ELF-1 (cell line): ENCODE results near the gene PTPN14.
A peak's percentile ranks its signal among the peaks of the same experiment; 100 is the strongest.

ENCODE experiments used
- DNase-seq: peaks from one replicate; pipeline ENCODE4 v3.0.0-alpha.2; 2016; ENCODE audit warnings: low read depth, low spot score

The PTPN14 gene

DNA sequence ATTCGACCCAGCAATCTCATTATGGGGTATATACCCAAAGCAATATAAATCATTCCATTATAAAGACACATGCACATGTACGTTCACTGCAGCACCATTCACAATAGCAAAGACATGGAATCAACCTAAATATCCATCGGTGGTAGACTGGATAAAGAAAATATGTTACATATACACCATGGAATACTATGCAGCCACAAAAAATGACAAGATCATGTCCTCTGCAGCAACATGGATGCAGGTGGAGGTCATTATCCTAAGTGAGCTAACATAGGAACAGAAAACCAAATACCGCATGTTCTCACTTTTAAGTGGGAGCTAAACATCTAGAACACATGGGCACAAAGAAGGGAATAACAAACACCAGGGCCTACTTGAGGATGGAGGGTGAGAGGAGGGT is 115.5 kb downstream of the PTPN14 start:
- no peak for DNase-seq

DNA sequence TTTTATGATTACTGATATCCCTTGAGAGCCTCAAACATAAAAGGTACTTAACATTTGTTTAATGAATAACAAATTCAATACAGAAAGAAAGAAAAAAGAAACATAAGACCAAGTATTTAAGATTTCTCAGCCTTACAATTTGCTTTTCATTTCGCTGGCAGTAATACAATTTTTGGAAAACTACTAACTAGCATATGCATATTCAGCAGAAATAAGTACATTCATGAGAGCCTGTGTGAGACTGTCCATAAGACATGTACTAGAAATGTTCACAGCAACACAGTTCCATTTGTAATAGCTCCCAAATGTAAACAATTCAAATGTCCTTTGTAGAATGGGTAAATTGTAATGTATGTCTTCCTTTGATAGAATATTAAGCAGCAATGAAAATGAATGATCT is 119.2 kb downstream of the PTPN14 start:
- DNase-seq: no peak

GRCh38 chr1:214429951-214430770 is 121.2 kb downstream of the PTPN14 start:
- peak; percentile 30 for DNase-seq

GRCh38 chr1:214427871-214428277 is 123.5 kb downstream of the PTPN14 start:
- no peak for DNase-seq

- no peak for DNase-seq
These were observed 125.0 kb downstream of the PTPN14 start for GRCh38 chr1:214426426-214426812.

- no peak for DNase-seq
These were observed 125.5 kb downstream of the PTPN14 start for GRCh38 chr1:214425716-214426425.

DNA sequence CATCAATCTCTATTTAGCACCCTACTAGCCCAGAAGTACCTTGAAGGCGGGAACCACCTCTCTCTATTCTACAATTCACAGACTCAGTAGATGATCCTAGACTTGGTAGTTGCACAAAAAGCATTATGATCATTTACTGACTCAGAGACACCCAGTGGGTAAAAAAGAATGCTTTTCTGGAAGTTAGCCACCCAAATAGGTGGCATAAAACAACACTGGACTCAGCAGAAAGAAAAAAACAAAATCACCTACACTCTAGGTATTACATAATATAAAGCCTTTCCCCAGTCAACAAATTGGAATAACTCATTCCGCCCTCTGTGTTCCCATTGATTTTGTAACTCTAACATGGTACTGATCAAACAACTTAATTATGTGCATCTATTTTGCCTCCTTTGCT is 126.3 kb downstream of the PTPN14 start:
- DNase-seq: no peak

- DNase-seq: no peak
These were observed 128.4 kb downstream of the PTPN14 start for GRCh38 chr1:214423045-214423444.

DNA sequence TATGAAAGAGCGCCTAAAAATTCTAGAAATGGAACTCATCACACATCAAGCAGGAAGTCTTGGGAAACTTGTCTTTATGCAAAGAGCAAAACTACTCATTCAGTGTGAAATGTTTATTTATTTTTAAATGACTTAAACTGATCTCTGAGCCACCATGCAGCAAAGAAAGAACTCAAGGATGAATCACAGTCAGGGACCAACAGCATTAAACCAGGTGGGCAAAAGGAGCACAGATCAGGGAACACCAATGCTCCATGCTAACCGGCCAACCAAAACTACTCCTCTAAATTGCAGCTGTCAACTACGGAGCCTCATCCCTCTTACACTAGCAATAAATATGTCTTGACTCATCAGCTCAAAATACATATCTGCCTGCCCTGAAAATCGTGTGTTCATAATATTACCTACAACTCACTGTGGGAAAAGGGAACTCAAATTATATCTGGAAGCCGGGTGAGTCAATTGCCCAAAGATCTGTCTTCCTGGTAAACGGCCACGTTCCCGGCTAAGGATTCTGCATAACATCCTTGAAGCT is 129.2 kb downstream of the PTPN14 start:
- no peak for DNase-seq

GRCh38 chr1:214420833-214421232 is 130.6 kb downstream of the PTPN14 start:
- DNase-seq: no peak

- DNase-seq: no peak
These were observed 131.1 kb downstream of the PTPN14 start for GRCh38 chr1:214420341-214420740.

DNA sequence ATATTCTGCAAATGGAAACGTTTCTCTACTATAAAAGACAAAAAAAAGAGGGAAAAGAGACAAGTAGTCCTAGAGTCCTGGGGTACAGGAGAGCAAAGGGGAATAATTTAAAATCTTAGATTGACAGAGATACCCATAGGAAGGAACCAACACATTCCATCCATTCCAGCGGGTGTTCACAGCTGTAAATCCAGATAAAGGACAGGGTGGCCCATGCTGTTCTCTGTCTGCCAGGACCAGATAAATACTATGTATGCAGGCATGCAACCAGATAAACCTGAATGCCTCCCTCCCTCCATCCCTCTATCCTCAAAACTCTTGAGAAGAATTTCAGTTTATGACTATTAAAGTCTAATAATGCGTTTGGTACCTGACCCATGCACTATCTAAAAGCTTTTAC is 131.8 kb downstream of the PTPN14 start:
- peak; percentile 51 for DNase-seq

- DNase-seq: no peak
These were observed 133.0 kb downstream of the PTPN14 start for GRCh38 chr1:214418391-214418790.

DNA sequence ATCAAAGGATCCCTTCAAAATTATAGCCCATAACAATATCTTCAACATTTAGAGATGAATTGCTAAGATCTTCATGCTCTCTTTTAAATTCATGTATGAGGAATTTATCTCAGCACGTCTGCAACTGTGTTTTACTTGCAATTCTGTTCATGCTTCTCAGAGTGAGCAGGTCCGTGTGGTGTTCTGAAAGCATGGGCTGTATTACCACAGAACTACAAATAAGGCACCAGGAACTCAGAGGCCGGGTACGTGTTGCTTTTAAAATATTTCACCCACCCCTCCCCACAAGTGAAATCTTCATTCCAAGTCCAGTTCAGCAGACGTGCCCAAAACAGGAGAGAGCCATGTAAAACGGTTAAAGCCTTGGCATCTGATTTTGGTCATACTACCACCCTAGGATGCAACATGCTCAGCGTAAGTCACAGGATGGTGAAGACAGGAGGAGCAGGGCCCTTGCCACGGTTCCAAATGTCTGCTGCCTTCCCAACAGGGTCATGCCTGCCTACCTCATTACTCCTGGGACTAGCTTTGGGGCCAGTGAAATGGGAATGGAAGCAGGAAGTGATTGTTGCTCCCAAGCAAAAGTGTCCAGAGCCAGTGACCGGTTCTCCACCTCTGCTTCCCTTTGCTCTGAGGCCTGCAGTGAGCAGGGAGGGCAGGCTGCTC is 133.7 kb downstream of the PTPN14 start:
- no peak for DNase-seq

DNA sequence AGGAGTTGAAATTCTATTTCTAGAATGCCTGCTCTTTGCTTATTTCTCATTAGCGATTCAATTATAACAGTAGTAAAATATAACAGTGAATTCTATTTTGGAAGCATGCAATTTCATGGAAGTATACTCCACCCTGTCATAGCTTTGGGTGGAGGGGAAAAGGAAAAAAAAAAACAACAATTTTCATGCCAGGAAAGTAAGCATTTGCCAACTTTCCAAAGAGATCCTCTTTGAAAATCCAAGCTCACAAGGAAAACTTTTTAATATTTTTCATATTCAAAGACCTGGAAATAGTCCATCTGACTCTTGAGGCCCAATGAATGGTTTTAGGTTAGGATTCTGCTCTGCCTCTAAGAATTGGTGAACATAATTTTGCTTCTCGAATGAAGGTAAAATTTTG is 134.5 kb downstream of the PTPN14 start:
- DNase-seq: no peak

DNA sequence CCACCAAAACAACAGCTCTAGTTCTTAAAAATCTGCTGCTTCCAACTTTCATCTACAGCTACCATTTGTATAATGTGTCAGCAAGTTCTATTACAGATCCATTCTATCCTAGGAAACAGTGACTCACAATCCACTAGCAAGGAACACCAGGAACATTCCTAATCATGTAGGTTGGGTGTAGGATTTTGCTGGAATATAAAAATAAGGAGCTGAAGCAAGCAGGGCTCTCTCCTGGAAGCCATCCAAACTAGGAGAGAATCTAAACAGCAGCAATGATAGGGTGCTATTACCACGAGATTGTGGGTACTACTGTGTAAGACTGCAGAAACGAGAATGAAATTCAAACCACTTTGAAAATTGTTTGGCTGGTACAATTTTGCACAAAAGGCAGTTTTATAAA is 135.0 kb downstream of the PTPN14 start:
- DNase-seq: no peak

DNA sequence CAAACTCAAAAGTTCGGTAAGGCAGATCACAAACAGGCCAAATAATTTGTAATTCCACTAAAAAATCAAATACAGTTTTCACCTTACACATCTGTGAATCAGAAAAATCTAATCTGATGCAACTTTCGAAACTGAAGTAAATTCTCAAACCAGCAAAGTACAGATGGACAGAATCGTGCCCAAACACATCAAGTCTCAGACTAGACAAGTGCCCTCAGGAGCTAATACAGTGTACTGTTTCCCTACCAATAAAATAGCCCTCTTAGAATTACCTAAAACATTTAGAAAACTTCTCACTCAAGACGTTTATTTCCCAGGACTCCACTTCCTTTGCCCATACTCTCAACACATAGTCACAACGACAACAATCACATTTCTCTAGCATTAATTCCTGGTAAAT is 136.3 kb downstream of the PTPN14 start:
- no peak for DNase-seq

DNA sequence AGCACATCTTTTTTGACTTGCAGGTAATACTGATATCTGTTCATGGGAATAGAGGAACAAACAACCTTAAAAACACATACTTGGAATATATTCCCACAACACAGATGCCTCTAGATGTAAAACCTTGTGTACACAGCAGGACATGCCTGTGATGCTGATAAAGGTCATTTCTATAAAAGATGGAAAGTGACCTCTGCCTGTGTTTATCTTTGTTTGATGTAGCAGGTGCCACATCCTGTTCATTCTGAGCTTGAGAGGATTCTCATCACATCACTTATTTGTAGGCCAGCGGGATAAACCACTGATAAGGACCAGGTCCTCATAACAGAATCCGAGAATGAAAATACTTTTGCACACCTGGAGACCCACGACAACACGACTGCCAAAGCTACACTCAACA is 136.7 kb downstream of the PTPN14 start:
- no peak for DNase-seq

- DNase-seq: no peak
These were observed 138.1 kb downstream of the PTPN14 start for GRCh38 chr1:214413315-214413714.

DNA sequence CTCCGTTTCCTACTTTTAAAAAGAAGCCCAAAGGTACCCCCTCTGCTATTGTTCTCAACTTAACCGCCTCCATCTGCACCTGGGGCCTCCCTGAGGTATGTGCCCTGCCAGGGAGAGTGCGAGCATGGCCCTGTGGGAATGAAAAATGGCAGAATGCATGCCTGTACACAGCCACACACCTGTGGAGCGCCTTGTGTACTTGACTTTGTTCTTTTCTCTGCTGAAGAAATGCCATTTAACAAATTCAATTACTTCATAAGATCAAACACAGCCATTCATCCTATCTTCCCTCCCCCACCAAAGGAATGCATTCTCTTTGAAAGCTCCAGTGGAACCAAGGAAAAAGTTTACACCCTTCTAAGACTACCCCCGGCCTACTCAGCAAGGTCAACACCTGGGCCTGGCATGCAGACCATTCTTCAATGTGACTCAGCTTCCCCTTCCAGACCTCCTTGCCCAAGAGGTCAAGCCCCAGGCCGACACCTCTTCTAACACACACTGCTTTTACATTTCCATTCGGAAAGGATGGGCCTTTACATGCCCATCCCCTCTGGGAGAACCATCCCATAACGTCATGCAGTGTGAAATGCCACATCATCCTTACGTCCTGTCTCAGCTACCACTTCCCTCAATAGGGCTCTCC is 146.7 kb downstream of the PTPN14 start:
- peak; percentile 74 for DNase-seq

GRCh38 chr1:214404154-214404553 is 147.2 kb downstream of the PTPN14 start:
- DNase-seq: no peak

GRCh38 chr1:214403431-214403830 is 148.0 kb downstream of the PTPN14 start:
- DNase-seq: no peak
